Esophagus (tissue), 2 donors: ENCODE results near the gene ZNF862. TPM values are rescaled to one million over a fixed set of nuclear protein-coding genes. Genes with fewer than 3 reads are reported as not detected.

Experiments
- H3K27ac ChIP-seq, 2 donors: one replicate each; pipeline ENCODE4 v1.5.1; 2013; ENCODE audit warnings: low read depth in 2 of 2, mild to moderate bottlenecking in 2 of 2, inconsistent platforms in 1 of 2, low read length in 1 of 2, moderate library complexity in 1 of 2
- H3K27me3 ChIP-seq, 2 donors: one replicate each; pipeline ENCODE4 v1.6.1; 2013; ENCODE audit warnings: low read length in 2 of 2, control low read depth in 1 of 2, mild to moderate bottlenecking in 1 of 2; ENCODE audit not compliant: insufficient read depth in 2 of 2, control insufficient read depth in 1 of 2
- H3K36me3 ChIP-seq, 2 donors: one replicate each; pipeline ENCODE4 v1.6.1; 2013; ENCODE audit warnings: low read length in 1 of 2; ENCODE audit not compliant: control insufficient read depth in 2 of 2, insufficient read depth in 2 of 2
- H3K4me1 ChIP-seq, 2 donors: one replicate each; pipeline ENCODE4 v1.6.1; 2013; ENCODE audit warnings: low read length in 1 of 2; ENCODE audit not compliant: control insufficient read depth in 2 of 2, insufficient read depth in 2 of 2
- H3K4me3 ChIP-seq, 2 donors: one replicate each; pipeline ENCODE4 v1.5.1; 2013; ENCODE audit warnings: low read length in 2 of 2, mild to moderate bottlenecking in 2 of 2, low read depth in 1 of 2, moderate library complexity in 1 of 2
- H3K9me3 ChIP-seq, 2 donors: one replicate each; pipeline ENCODE4 v1.6.1; 2013; ENCODE audit warnings: mild to moderate bottlenecking in 2 of 2, low read depth in 1 of 2, low read length in 1 of 2, moderate library complexity in 1 of 2; ENCODE audit not compliant: control insufficient read depth in 2 of 2, insufficient read depth in 1 of 2
- WGBS, 2 donors: extraction: QIAGEN DNeasy Blood & Tissue Kit; methylation state at CpG; one replicate each; pipeline ENCODE4 v1.1.7; 2013; 5-methylcytosine and 5-hydroxymethylcytosine counted together
- polyA plus RNA-seq, 2 donors: library from polyadenylated mRNA; stranded (reverse); fragments of 200-250 nt; gene quantifications; one replicate each; pipeline ENCODE4 v1.2.3, GENCODE V29; 2013
- donor health status: healthy with polysubstance abuse.
- donor health status: Bipolar disorder and iron deficiency.

ZNF862 gene
- polyA plus RNA-seq, 2 donors = 3.9 to 8.4 TPM

DNA sequence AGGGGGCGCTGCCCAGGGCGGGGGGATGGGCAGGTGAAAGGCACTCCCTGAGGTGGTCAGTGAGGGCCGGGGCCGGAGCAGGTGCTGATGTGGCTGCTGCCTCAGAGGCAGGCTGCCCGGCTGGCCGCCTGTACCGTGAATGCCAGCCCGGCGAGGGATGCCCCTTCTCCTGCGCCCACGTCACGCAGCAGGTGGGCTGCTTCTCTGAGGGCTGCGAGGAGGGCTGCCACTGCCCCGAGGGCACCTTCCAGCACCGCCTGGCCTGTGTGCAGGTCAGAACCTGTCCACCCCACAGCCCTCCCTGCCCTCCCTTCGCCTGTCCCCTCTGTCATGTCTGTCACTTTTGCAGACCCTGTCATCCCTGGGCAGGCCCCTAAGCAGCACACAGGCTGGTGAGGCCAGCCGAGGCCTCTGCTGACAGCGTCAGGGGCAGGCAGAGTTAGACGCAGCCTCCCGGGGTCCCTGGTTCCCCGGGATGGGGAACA is 21.9 kb upstream of the ZNF862 start:
- H3K4me1 ChIP-seq = peaks cover 0 to under 1% of the 10 kb centered on the region in 2 donors
- H3K36me3 ChIP-seq = no peaks in the 10 kb centered on the region
- no peaks in the 10 kb centered on the region for H3K9me3 ChIP-seq
- no peak overlapping the region for H3K27ac ChIP-seq
- no peak overlapping the region for H3K4me3 ChIP-seq
- 65 to 74% methylated on average over 19 to 21 of the region's 21 CpGs for WGBS, 2 donors
- H3K27me3 ChIP-seq = no peaks in the 10 kb centered on the region

DNA sequence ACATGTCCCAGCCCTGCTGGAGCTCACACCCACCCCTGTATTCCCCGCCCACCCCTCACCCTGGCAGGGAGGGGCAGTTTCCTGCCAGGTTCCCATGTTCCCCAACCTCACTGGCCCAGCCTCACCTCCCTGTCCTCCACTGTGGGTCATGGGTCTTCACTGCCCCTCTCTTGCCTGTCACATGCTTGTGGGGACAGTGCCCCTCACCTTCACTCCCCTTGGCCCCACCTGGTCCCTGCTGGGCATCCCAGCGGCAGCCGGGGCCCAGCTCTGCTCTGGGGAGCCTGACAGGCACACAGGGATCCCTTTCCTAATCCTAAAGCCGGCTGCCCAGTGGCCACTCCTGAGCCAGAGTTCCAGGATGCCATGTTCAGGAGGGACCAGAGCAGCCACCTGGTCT is 21.4 kb upstream of the ZNF862 start:
- WGBS, 2 donors = 62 to 70% methylated on average over 4 of the region's 4 CpGs
- no peaks in the 10 kb centered on the region for H3K9me3 ChIP-seq
- peaks cover 0 to 5% of the 10 kb centered on the region in 2 donors for H3K4me1 ChIP-seq
- no peaks in the 10 kb centered on the region for H3K27me3 ChIP-seq
- H3K36me3 ChIP-seq = no peaks in the 10 kb centered on the region
- H3K27ac ChIP-seq = no peak overlapping the region
- no peak overlapping the region for H3K4me3 ChIP-seq

GRCh38 chr7:149817301-149817771 is 20.8 kb upstream of the ZNF862 start:
- Histone ChIP-seq H3K27me3 (no peaks in the 10 kb centered on the region), H3K4me3 (no peak overlapping the region), H3K9me3 (no peaks in the 10 kb centered on the region), H3K4me1 (peaks cover 0 to 6% of the 10 kb centered on the region in 2 donors), H3K36me3 (no peaks in the 10 kb centered on the region), H3K27ac (no peak overlapping the region)
- WGBS, 2 donors = 73 to 77% methylated on average over 8 of the region's 8 CpGs

DNA sequence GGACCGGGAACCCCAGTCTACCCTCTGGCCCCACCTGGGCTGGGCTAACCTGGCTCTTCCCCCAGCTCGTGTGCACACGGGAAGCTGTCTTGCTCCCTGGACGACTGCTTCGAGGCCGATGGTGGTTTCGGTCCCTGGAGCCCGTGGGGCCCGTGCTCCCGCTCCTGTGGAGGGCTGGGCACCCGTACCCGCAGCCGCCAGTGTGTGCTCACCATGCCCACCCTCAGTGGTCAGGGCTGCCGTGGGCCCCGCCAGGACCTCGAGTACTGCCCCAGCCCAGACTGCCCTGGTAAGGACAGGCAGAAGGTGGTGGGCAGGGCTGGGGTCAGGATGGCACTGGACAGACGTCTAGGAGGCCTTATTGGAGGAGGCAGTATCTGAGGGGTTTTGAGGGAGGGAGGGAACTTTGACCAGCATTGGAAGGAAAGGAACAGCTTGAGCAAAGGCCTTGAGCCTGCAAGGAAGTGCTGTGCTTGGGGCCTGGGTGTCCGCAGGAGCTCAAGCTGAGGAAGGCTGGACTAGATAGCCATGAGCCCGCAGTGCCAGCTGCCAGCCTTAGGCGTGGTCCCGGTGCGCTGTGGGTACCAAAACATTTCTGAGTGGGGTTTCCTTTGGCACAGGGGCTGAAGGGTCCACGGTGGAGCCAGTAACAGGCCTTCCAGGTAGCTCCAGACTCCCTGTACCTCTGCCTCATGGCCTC is 20.2 kb upstream of the ZNF862 start:
- H3K36me3 ChIP-seq = no peaks in the 10 kb centered on the region
- no peak overlapping the region for H3K4me3 ChIP-seq
- H3K27me3 ChIP-seq = no peaks in the 10 kb centered on the region
- H3K9me3 ChIP-seq = no peaks in the 10 kb centered on the region
- H3K4me1 ChIP-seq = peaks cover 0 to 6% of the 10 kb centered on the region in 2 donors
- H3K27ac ChIP-seq = no peak overlapping the region
- WGBS, 2 donors = 83 to 86% methylated on average over 23 of the region's 23 CpGs

- Histone ChIP-seq H3K9me3 (no peaks in the 10 kb centered on the region), H3K4me3 (no peak overlapping the region), H3K36me3 (no peaks in the 10 kb centered on the region), H3K27me3 (no peaks in the 10 kb centered on the region), H3K4me1 (peaks cover 0 to 6% of the 10 kb centered on the region in 2 donors), H3K27ac (no peak overlapping the region)
- 72 to 85% methylated on average over 6 to 9 of the region's 9 CpGs for WGBS, 2 donors
Measured at GRCh38 chr7:149818536-149818840, 19.7 kb upstream of the ZNF862 start.

DNA sequence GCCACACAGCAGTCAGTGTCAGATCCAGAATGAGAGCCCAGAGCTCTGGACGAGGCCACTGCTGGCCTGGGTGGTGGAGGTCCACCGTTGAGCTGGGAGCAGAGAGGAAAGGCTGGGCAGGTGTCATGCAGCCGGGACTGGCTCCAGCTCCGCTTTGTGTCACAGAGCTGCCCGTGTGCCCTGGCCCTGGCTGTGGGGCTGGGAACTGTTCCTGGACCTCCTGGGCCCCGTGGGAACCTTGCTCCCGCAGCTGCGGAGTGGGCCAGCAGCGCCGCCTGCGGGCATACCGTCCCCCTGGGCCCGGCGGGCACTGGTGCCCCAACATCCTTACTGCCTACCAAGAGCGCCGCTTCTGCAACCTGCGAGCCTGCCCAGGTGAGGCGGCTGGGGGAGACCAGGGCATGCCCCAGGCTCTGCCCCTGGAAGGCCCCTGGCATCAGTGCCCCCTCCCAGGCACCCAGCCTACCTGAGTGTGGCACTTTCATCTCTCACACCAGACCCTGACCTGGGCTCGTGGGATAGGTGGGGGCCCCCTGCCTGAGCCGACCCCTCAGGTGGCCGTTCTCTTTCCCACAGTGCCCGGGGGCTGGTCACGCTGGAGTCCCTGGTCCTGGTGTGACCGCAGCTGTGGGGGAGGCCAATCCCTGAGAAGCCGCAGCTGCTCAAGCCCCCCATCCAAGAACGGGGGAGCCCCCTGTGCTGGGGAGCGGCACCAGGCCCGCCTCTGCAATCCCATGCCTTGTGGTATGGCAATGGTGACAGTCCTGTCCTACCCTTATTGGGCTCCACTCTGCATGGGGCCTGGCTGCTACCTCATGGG is 18.8 kb upstream of the ZNF862 start:
- H3K27ac ChIP-seq = no peak overlapping the region
- peaks cover 0 to 6% of the 10 kb centered on the region in 2 donors for H3K4me1 ChIP-seq
- no peaks in the 10 kb centered on the region for H3K36me3 ChIP-seq
- no peaks in the 10 kb centered on the region for H3K9me3 ChIP-seq
- no peaks in the 10 kb centered on the region for H3K27me3 ChIP-seq
- H3K4me3 ChIP-seq = no peak overlapping the region
- 87 to 88% methylated on average over 23 to 28 of the region's 28 CpGs for WGBS, 2 donors

- peaks cover 0 to 6% of the 10 kb centered on the region in 2 donors for H3K4me1 ChIP-seq
- whole genome bisulfite sequencing, 2 donors = 78 to 83% methylated on average over 7 of the region's 7 CpGs
- no peak overlapping the region for H3K4me3 ChIP-seq
- no peaks in the 10 kb centered on the region for H3K36me3 ChIP-seq
- no peaks in the 10 kb centered on the region for H3K27me3 ChIP-seq
- no peak overlapping the region for H3K27ac ChIP-seq
- no peaks in the 10 kb centered on the region for H3K9me3 ChIP-seq
Measured at GRCh38 chr7:149819961-149820340, 18.2 kb upstream of the ZNF862 start.

GRCh38 chr7:149820622-149821190 is 17.5 kb upstream of the ZNF862 start:
- Histone ChIP-seq H3K36me3 (no peaks in the 10 kb centered on the region), H3K4me1 (peaks cover 0 to 10% of the 10 kb centered on the region in 2 donors), H3K27ac (no peak overlapping the region), H3K27me3 (no peaks in the 10 kb centered on the region), H3K4me3 (no peak overlapping the region), H3K9me3 (no peaks in the 10 kb centered on the region)
- WGBS, 2 donors = 75 to 81% methylated on average over 17 of the region's 17 CpGs

DNA sequence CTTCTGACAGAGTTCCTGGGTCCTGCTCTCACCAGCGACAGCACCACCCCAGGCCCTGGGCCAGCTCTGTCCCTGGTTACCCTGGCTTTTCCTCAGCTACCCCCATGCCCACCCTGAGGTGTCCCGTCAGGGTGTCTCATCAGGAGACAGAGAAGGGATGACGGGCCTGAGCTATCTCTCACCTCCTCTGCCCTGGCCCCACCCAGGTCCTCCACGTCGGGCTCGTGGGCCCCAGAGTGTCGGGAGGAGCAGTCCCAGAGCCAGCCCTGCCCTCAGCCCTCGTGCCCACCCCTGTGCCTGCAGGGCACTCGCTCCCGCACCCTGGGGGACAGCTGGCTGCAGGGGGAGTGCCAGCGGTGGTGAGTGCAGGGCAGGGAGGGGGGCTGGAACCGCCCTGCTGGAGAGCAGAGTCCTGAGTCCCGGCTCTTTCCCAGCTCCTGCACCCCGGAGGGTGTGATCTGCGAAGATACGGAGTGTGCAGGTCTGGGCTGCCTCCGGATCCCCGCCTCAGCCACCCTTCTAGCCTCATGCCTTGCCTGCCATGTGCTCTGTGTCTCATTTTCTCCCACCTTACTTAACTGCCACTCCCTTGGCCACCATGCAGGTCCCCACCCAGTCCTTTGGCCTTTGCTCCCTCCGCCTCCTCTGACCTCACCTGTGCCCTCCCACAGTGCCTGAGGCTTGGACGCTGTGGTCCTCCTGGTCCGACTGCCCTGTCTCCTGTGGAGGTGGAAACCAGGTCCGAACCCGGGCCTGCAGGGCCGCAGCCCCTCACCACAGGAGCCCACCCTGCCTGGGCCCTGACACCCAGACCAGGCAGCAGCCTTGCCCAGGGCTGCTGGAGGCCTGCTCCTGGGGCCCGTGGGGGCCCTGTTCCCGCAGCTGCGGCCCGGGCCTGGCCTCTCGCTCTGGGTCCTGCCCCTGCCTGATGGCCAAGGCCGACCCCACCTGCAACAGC is 16.7 kb upstream of the ZNF862 start:
- H3K4me3 ChIP-seq = no peak overlapping the region
- no peaks in the 10 kb centered on the region for H3K27me3 ChIP-seq
- H3K27ac ChIP-seq = no peak overlapping the region
- H3K9me3 ChIP-seq = no peaks in the 10 kb centered on the region
- peaks cover 0 to 15% of the 10 kb centered on the region in 2 donors for H3K4me1 ChIP-seq
- H3K36me3 ChIP-seq = no peaks in the 10 kb centered on the region
- WGBS, 2 donors = 67 to 68% methylated on average over 30 of the region's 30 CpGs
